ENCODE data around the gene LRRFIP1.

The LRRFIP1 gene

GRCh38 chr2:237633061-237633561, 5.7 kb downstream of the LRRFIP1 start:
- H3K27ac ChIP-seq, result peak overlapping the region in 1 of 21 experiments; percentile 33
- H3K4me3 ChIP-seq, result no peak overlapping the region

GRCh38 chr2:237636578-237636977, 9.2 kb downstream of the LRRFIP1 start:
- H3K27ac ChIP-seq, result no peak overlapping the region
- no peak overlapping the region for H3K4me3 ChIP-seq

GRCh38 chr2:237637429-237638135, 10.2 kb downstream of the LRRFIP1 start:
- Histone ChIP-seq H3K27ac (no peak overlapping the region), H3K4me3 (no peak overlapping the region)

- Histone ChIP-seq H3K27ac (no peak overlapping the region), H3K4me3 (no peak overlapping the region)
These were observed 10.8 kb downstream of the LRRFIP1 start for GRCh38 chr2:237638176-237638575.

- H3K27ac ChIP-seq, result no peak overlapping the region
- H3K4me3 ChIP-seq, result no peak overlapping the region
These were observed 11.9 kb downstream of the LRRFIP1 start for GRCh38 chr2:237639052-237639835.

- H3K4me3 ChIP-seq, result no peak overlapping the region
These were observed 12.4 kb downstream of the LRRFIP1 start for GRCh38 chr2:237639836-237640220.

GRCh38 chr2:237640493-237640998, 13.2 kb downstream of the LRRFIP1 start:
- no peak overlapping the region for H3K27ac ChIP-seq
- H3K4me3 ChIP-seq, result no peak overlapping the region

More at GRCh38 chr2:237639836-237640220, 12.4 kb downstream of the LRRFIP1 start:
- H3K27ac ChIP-seq, result no peak overlapping the region

- Histone ChIP-seq H3K4me3 (no peak overlapping the region), H3K27ac (no peak overlapping the region)
These were observed 14.8 kb downstream of the LRRFIP1 start for GRCh38 chr2:237642038-237642734.

GRCh38 chr2:237643066-237643465, 15.7 kb downstream of the LRRFIP1 start:
- Histone ChIP-seq H3K27ac (no peak overlapping the region), H3K4me3 (no peak overlapping the region)

GRCh38 chr2:237643582-237644380, 16.4 kb downstream of the LRRFIP1 start:
- Histone ChIP-seq H3K4me3 (no peak overlapping the region), H3K27ac (no peak overlapping the region)

- no peak overlapping the region for H3K4me3 ChIP-seq
- H3K27ac ChIP-seq, result no peak overlapping the region
These were observed 17.0 kb downstream of the LRRFIP1 start for GRCh38 chr2:237644381-237644703.

- Histone ChIP-seq H3K27ac (no peak overlapping the region), H3K4me3 (no peak overlapping the region)
These were observed 17.9 kb downstream of the LRRFIP1 start for GRCh38 chr2:237645261-237645660.

- Histone ChIP-seq H3K4me3 (no peak overlapping the region), H3K27ac (no peak overlapping the region)
These were observed 20.0 kb downstream of the LRRFIP1 start for GRCh38 chr2:237647176-237648015.

- H3K4me3 ChIP-seq, result no peak overlapping the region
- no peak overlapping the region for H3K27ac ChIP-seq
These were observed 20.6 kb downstream of the LRRFIP1 start for GRCh38 chr2:237648016-237648381.

GRCh38 chr2:237649541-237650454, 22.4 kb downstream of the LRRFIP1 start:
- H3K27ac ChIP-seq, result no peak overlapping the region

GRCh38 chr2:237650455-237650850, 23.1 kb downstream of the LRRFIP1 start:
- no peak overlapping the region for H3K27ac ChIP-seq
- no peak overlapping the region for H3K4me3 ChIP-seq

More at GRCh38 chr2:237649541-237650454, 22.4 kb downstream of the LRRFIP1 start:
- H3K4me3 ChIP-seq, result no peak overlapping the region

- H3K4me3 ChIP-seq, result no peak overlapping the region
- H3K27ac ChIP-seq, result no peak overlapping the region
These were observed 24.4 kb downstream of the LRRFIP1 start for GRCh38 chr2:237651761-237652160.

- no peak overlapping the region for H3K4me3 ChIP-seq
- no peak overlapping the region for H3K27ac ChIP-seq
These were observed 24.8 kb downstream of the LRRFIP1 start for GRCh38 chr2:237652181-237652580.
